Central memory CD4-positive, alpha-beta T cell (primary cell): Measurements from ENCODE around the gene TRDMT1.

Experiments
- DNase-seq: peaks from one replicate; pipeline ENCODE4 v3.0.0; 2022

TRDMT1 gene

DNA sequence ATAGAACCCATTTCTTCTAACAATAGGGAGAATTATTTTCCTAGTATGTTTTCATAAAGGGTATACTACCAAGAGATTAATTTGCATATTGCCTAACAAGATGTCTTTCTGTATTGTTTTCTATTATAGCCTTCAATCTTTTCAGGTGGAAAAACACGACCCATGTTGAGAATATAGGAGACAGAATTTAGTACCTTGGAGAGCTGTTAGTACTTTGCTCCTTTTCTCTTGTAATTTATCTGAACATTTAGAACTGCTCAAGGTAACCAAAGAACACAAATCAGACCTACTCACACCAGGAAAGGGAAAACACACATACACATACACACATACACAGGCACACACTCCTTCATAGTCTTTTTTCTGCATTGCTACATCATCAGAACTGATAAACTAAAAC lies 7.8 kb upstream of the TRDMT1 start:
- DNase-seq: no peak

DNA sequence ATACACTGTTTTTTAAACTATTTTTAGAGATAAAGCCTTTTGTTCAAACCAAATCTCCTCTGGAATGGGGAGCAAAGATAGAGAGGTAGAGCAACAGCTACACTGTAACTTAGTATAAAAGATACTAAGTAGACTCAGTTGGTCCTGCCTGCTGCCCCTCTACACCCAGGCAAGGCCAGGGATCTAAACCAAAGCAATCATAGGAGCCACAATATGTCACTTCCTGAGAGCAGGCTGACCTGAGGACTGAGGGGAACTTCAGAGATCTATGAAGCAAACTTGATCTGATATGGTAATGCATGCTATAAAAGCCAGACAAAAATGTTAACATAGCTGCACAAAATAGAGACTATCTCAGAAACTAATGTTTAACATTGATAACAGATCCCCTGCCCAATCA lies 7.0 kb upstream of the TRDMT1 start:
- DNase-seq: no peak

DNA sequence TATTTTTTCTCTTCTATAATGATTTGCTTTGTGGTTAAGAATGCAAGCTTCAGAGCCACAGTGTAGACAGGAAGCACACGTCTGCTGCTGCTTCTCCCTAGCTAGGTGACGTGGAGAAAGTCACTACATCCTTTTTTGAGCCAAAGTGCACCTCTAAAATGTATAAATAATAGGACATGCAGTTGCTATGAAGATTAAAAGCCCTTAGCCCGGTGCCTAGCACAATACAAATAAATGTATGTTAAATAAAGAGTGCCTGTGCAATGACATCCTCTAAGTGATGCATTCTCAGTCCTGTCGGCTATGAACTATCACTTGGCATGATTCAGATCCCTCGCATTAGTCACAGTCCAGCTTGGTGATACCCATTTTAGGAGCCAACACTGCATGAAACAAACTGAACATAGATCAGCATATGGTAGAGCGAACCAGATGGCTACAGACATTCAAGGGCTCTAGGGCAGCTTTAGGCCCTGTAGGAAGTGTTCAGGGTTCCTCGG lies 4.8 kb upstream of the TRDMT1 start:
- peak; percentile 78 for DNase-seq

DNA sequence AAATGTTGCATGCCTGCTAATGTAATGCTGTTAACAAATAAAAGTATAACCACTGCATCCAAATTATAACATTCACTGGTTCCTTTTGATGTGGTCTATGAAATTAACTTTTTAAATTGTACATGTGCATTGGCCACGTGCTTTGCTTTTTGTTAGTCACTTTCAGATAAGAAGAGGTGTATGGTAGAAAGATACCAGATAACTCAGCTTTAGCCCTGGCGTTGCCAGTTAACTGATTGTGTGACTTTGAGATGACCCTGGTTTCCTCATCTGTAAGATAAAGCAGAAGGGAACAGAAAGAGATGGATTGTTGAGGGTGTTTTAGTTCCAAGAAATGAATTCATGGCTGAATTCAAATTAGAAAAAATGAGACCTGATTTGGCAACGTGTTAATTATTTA lies 1.9 kb upstream of the TRDMT1 start:
- no peak for DNase-seq

DNA sequence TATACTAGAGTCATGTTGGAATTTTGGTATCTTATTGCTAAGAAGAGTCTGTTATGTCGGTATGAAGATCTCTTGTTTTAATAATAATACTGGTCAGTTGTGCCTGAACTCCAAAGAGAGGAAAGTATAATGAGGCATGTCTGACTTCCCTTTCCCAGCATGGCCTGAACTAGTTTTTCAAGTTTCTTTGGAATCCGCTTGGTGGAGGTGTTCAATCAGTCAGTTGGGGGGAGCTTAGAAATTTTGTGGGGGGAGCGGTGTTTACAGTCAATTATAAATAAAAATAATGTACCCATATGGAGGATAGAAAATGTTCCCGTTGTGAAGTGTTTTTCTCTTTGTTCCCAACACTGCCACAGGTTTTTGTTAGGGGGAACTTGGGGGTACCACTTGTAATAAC lies 1.5 kb upstream of the TRDMT1 start:
- DNase-seq: no peak

DNA sequence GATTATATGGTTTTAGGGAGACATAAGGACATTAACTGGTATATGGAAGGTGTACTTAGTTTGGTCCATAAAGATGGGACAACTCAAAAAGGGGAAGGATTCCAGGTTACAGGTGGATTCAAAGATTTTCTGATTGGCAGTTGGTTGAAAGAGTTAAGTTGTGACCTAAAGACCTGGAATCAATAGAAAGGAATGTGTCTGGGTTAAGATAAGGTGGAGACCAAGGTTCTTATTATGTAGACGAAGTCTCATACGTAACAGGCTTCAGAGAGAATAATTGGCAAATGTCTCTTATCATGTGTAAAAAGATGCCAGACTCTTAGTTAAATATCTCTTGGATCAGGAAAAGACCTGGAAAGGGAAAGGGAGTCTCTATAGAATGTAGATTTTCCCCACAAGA lies 1.0 kb upstream of the TRDMT1 start:
- no peak for DNase-seq

DNA sequence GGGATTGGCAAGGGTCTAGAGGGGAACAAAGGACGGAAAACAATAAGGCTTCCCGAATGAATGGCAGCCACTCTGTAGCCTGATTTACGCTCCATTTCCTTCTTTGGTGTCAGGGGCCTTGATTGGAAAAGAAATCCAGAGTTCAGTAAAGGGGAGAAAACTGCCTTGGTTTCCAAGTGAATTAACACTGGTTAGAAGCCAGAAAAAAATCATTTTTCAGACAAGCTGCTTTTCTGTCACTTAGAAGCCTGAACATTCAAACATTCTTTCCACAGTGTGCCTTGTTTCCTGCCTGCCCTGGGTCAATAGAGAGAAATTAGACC lies 283 bp upstream of the TRDMT1 start:
- DNase-seq: no peak

DNA sequence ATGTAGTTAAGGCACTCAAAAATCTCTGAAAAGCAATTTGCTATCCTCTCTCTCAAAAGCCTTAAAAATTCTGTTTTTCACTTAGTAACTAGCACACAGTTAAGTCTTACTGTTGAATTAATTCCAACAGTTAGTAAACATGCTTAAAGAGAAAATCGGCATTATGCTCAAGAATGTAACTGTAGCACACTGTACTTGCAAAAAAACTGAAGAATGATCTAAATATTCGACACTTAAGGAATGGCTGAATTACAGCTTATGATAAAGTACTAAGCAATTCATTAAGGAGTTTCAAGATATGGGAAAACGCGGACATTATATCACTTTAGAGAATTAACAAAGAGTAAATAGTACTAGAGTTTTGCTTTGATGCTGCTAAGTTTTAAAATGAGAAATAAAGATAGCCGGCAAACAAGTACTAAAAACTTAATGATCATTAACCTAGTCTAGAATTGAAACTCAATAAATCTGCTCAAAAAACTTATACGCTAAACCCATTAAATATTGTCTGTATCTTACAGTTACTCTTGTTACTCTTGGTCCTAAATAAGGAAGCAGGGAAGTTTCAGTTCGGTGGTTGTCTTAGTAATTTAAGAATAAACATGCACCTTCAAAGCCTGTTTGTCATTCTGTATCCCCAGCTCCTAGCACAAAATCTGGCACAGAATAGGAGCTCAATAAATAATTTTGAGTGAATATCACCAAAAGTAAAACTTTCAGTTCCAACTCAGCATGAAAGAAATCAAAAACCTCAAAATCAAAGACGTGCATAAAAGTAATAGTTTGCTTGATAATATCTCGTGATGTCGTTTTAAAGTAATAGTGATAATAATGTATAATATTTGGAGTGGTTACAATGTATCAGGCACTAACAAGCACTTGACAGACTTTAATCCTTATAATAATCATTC lies 1.2 kb downstream of the TRDMT1 start:
- DNase-seq: peak; percentile 4

DNA sequence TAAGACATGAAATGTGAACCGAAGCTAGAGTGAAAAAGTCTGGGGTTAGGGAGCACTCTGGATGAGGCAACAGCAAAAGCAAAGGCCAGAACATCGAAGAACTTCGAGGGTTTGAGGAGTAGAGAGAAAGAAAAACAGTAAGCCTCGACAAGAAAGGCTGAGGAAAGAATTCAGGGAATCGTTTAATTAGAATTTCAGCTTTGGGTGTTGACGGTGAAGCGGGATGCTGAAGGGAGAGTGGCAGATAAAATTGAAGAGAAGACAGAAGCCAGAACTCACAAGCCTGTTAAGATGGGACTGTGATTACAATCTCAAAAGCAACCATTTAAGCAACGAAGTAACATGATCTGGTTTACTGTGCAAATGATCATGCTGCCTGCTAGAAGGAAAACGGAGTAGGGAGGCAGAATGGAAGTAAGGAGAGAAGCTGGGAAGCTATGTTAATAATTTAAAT lies 2.1 kb downstream of the TRDMT1 start:
- DNase-seq: no peak

DNA sequence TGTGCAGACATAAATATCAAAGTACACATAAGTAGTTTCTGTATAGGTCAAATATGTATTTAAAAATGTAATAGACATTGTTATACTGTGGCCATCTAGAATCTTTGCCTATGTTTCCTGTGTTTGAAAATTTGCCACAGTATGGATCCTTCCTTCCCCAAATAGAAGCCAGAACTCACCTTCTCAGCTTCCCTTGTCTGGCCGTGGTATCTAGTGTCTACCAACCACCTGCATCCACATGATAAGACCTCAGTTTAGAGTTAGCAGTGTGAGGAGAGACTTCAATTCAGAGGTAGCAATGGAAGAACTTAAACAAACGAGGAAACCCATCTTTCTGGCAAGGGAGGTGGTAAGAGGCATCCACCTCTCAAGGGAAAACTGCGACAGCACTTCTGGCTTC lies 4.9 kb downstream of the TRDMT1 start:
- DNase-seq: no peak

DNA sequence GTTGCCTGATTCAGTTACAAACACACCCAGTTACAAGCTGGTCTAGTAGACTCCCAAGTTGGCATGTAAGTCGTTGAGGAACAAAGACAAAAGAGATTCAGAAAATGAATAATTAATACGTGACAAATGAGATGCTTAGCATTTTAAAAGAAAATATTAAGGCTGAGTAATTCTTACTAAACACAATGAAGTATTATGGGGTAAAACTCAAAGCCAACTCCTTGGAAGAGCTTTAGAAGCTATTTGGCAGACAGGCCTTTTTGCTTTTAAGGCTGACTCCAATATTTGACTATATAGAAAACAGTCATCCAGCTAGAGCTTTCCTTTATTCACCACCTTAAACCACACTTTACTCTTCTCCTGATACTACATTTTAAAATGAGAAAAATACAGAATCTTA lies 5.4 kb downstream of the TRDMT1 start:
- DNase-seq: no peak

DNA sequence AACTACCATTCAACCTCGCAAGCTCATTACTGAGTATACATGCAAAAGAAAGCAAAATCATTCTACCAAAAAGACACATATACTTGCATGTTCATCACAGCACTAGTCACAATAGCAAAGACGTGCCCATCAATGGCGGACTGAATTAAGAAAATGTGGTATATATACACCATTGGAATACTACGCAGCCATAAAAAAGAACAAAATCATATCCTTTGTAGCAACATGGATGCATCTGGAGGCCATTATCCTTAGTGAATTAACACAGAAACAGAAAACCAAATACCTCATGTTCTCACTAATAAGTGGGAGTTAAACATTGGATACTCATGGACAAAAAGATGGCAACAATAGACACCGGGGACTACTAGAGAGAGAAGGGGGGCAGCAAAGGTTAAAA lies 6.4 kb downstream of the TRDMT1 start:
- DNase-seq: no peak

DNA sequence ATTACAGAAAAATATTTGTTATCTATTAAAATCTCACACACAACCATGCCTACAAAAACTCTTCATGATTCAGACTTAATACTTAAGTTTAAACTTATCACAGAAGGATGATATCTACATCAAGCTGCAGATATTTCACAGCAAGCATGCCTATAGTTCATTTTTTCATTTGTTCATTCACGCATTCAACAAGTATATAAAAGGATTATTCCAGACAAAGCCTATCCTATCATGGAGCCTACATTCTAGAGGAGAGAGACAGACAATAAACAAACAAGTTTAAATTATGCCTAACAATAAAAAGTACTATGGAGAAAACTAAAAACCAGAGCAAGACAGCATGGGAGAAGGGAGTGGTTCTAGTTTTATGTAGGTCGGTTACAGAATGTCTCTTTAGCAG lies 10.9 kb downstream of the TRDMT1 start:
- DNase-seq: no peak

DNA sequence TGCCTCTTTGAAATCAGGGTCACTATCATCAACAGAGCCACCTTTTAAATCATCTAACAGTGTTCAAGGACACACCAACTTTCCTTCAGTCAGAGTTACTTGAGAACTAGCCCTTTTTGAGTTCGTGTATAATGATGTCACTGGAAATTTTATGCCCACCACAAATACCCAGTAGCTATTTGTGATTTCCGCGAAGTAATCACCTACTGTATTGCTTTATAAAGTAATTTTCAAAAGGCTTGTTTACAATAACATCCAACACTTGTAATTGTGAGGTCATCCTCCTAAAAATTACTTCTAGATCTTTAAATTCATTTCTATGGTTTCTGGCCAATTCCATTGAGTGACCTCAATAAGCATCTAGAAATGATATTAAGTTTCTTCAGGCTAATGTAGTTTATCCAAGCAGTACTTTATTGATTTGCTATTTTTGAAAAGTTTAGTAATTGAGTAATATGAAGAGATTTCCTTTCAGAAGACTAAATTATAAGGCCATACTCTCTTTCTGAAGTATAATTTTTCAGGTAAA lies 12.8 kb downstream of the TRDMT1 start:
- no peak for DNase-seq

DNA sequence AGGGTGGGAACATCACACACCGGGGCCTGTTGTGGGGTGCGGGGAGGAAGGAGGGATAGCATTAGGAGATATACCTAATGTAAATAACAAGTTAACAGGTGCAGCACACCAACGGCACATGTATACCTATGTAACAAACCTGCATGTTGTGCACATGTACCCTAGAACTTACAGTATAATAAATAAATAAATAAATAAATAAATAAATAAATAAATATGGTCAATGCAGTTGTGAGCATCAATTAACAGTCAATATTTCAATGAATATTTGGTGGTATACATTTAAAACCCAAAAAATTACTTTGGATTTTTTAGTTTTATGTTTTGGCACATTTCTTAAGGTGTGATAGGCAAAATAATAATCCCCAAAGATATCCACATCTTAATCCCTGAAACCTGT lies 15.6 kb downstream of the TRDMT1 start:
- no peak for DNase-seq

DNA sequence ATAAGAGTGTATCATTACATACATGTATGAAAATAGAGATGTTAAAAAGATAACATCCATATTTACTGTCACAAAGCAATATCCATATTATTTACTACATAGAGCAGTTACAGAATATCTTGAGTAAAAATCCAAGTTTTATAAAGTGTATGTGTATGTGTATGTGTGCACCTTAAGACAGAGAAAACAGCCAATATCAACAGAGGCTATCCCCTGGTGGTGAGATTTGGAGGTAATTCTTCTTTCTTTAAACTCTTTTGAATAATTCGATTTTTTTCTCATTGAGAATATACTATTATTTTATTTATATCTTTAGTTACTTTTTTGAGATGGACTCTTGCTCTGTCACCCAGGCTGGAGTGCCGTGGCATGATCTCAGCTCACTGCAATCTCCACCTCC lies 18.4 kb downstream of the TRDMT1 start:
- no peak for DNase-seq

DNA sequence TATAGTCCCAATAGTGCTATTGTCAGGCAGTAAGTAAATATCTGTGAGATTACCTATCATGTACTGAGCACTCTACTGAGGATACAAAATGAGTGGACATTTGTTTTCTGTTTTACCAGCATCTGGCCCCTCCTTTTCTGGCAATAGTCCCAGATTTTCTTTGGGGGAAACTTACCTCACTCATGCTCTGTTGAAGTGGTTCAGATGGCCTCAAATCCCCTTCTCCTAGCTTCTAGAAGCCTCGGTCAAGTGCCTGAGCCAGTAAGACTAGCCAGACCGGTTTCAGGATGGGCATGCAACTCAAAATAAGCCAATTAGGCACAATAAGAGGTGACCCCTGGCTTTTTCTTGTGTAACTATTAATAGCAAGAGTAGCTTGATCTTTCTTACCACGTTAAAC lies 19.7 kb downstream of the TRDMT1 start:
- no peak for DNase-seq

DNA sequence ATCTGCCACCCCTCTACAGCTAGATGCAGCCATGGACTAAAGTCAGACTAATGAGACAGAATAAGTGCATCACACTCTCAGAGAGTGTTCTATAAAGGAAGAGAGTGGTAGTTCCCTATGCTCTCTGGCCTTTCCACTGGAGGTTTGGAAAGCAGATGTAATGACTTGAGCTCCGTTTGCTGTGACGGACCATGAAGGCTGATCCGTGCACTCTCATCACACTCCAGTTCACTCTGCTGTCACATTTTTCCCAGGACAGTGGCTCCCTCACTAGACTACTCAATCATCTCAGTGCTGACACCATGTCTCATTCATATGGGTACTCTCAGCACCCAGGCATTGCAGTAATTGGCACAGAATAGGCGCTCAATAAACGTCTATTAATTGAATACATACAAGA lies 20.4 kb downstream of the TRDMT1 start:
- no peak for DNase-seq

DNA sequence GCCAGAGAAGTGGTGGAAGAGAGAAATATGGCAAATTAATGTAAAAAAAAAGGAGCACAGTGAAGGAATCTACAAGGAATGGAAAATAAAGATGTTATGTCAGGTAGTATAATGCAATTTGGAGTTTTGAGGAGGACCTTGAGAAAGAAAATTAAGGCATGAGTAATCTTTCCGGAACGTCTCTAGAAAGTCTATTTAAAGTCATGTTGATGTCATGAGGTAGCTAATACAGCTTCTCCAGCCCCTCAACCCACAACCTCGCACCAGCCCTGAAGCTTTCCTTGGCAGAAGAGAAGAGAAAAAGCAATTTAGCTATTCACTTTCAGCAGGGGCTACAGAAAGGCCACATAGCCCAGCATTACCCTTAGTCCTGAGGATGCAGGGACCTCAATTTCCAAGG lies 22.5 kb downstream of the TRDMT1 start:
- no peak for DNase-seq

DNA sequence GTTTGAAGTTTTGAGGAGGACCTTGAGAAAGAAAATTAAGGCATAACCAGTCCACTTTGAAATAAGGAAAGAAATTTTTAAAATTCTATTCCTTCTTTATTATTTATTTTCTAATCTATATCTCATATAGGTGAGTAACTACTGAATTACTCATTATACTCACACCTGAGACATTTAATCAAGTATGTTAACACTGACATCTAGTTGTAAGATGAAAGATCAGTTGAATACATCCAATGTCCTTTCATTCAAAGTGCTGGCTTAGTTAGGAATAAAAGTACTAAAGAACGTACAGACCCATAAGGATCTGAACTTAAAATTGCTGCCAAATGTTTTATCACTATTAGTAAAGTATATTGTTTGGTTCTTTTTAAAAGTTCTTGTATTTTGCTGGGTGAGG lies 23.5 kb downstream of the TRDMT1 start:
- DNase-seq: no peak

DNA sequence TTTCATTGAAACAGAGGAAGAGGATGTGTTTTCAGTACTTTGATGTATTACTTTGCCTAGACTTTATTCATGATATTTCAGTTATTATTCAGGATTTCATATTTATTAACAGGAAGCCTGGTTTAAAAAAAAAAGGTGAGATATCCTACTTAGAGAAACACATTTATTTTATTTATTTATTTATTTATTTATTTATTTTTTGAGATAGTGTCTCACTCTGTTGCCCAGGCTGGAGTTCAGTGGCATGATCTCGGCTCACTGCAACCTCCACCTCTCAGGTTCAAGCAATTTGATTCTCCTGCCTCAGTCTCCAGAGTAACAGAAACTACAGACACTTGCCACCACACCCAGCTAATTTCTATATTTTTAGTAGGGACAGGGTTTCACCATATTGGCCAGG lies 24.5 kb downstream of the TRDMT1 start:
- DNase-seq: no peak

DNA sequence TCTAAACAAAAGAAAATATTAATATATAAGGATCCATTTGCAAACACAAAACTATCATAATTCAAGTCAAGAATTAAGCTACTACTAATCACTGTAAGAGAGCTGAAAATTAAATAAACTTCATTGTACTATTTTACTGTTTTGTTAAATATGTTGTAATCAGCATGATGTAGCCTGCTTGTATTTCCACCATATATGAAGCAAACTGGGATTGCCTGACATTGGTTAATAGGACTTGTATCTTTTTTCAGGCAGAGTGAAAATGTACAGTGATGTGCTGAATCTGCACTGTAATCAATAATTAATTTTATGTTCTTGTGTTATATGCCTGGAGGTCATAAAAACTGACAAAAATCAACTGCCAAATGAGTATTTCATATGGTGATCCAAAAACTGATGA lies 25.4 kb downstream of the TRDMT1 start:
- no peak for DNase-seq

DNA sequence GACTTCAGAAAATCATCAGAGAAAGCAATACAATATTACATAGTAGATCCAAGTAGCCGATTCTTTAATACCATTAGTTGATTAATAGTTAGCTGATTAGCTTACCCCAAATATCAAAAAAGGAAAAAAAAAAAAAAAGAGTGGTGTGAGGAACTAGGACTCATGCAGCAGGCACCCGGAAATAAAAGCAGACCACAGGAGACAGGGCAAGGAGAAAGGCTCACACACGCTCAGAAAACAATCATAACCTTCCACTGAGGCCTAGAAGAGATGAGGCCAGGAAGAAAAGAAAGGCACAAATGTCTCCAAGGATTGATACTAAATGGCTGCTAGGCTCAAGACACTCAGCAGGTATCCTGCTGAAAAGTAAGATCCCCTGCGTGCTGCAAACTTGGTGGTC lies 25.9 kb downstream of the TRDMT1 start:
- no peak for DNase-seq

DNA sequence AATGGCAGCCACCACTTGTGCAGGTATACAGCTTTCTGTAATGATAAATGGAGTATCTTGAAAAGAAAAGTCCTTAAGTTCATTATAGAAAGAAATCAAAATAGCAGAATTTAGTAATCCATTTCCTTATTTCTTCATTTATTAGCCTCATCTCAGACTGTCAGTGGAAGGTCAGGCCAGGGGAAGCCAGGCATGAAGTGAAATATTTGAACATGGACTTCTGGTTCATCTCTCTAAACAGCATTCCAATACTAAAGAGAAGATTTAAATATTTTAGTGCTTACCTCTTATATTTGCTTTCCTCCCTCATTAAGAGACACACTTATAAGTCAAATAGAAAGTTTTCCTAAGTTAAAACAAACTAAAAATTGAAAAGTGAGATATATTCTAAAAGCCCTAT lies 26.8 kb downstream of the TRDMT1 start:
- no peak for DNase-seq

DNA sequence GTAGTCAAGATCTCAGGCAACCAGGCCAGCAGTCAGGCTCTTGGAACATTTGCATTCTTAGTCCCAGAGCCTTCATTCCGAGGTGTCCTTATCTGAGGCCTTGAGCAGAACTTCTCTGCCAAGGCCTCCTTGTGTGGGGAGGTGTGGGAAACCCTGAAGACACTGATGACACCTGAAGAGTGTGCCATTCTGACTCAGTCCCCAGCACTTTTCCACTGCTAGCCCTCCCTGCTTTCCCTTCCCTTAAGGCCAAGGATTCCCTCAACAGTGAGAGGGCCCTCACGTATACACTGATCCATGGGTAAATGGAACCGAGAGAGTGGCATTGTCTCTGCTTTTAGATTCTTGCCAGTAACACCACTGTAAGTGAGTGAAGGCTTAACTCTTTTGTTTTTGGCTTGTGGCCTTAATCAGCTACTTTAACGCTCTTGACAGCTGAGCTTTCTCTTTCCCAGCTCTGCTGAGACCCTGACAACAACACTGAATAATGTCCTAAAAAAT lies 30.3 kb downstream of the TRDMT1 start:
- no peak for DNase-seq
